WERI-Rb-1 (cell line): ENCODE measurements around the gene CDKAL1.

Experiments used
- DNase-seq: peaks from one replicate; pipeline ENCODE4 v3.0.0-alpha.2; 2020
- H3K27ac ChIP-seq: fragments of 250-450 bp; sonication (Bioruptor Pico); 2 replicates; pipeline ENCODE4 v1.5.1; 2020; ENCODE audit warnings: mild to moderate bottlenecking, moderate library complexity
- H3K27me3 ChIP-seq: fragments of 250-450 bp; sonication (Bioruptor Pico); 2 replicates; pipeline ENCODE4 v1.5.1; 2021; ENCODE audit warnings: mild to moderate bottlenecking, low read depth, moderate library complexity; ENCODE audit not compliant: insufficient read depth, severe bottlenecking
- H3K36me3 ChIP-seq: fragments of 250-450 bp; sonication (Bioruptor Pico); 2 replicates; pipeline ENCODE4 v1.5.1; 2020; ENCODE audit warnings: mild to moderate bottlenecking, moderate library complexity
- H3K4me3 ChIP-seq: 2 replicates; pipeline ENCODE4 v1.5.1; 2011; ENCODE audit warnings: low read depth, mild to moderate bottlenecking, control low read depth, low read length
- H3K9me3 ChIP-seq: fragments of 250-450 bp; sonication (Bioruptor Pico); 2 replicates; pipeline ENCODE4 v1.5.1; 2021; ENCODE audit warnings: mild to moderate bottlenecking, moderate library complexity; ENCODE audit not compliant: severe bottlenecking
- CTCF ChIP-seq: IDR thresholded peaks from 2 replicates; pipeline ENCODE4 v1.5.1; 2011; ENCODE audit warnings: low read depth, mild to moderate bottlenecking, control low read depth, inconsistent platforms, low read length

Gene CDKAL1

GRCh38 chr6:20630136-20630535 is 95.9 kb downstream of the CDKAL1 start:
- no peaks in the 10 kb centered on the region for H3K27me3 ChIP-seq
- peaks cover 3% of the 10 kb centered on the region; the same call in 1 of the 2 replicates for H3K36me3 ChIP-seq
- no peak for DNase-seq
- no peak for TF ChIP-seq CTCF
- H3K9me3 ChIP-seq, result no peaks in the 10 kb centered on the region
- no peak overlapping the region for H3K27ac ChIP-seq
- no peak overlapping the region for H3K4me3 ChIP-seq

DNA sequence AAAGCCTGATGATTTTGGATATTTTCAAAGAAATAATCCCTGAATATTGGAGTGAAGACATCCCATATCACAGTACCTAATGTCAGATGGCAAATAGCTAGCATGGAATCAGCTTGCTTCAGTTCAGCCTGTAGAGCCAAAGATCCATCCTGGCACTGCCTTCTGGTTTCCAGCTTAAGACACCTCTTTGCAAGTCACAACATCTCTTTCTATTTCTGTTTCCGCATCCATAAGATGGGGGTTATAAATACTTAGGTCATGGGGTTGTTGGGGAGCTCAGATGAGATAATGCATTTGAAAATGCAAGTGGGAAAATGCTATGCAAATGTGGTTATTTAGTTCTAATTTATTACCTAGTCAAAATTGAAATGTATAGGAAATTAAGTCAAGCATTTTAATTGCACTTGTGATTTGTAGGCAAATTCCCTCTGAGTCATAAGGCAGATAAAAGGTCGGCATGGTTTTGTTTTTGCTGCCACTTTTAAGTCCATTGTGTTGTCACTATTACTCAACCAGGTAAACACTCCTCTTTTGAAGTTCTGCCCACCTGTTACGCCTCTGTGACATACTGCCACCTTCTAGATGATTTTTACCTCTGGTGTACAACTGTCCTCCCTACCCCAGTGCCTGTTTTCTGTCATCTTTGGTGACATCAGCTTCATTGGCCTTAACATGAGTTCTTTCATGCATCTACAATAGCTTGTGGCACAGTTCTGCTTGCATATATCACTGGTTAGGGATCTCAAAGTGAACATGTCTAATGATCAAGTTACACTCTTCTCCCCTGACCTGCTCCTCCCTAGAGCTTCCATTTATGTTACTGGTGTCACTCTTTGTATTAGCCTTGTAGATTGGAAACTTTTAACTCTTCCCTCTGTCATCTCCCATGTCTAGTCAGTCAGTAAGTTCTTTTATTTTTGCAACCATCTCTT is 96.6 kb downstream of the CDKAL1 start:
- H3K9me3 ChIP-seq, result no peaks in the 10 kb centered on the region
- H3K4me3 ChIP-seq, result no peak overlapping the region
- no peak overlapping the region for H3K27ac ChIP-seq
- no peaks in the 10 kb centered on the region for H3K27me3 ChIP-seq
- H3K36me3 ChIP-seq, result peaks cover 3% of the 10 kb centered on the region; the same call in 1 of the 2 replicates
- DNase-seq, result no peak
- no peak for TF ChIP-seq CTCF

- H3K9me3 ChIP-seq, result no peaks in the 10 kb centered on the region
- no peak for TF ChIP-seq CTCF
- H3K27me3 ChIP-seq, result no peaks in the 10 kb centered on the region
- no peak for DNase-seq
- no peak overlapping the region for H3K4me3 ChIP-seq
- H3K27ac ChIP-seq, result no peak overlapping the region
- H3K36me3 ChIP-seq, result peaks cover 3% of the 10 kb centered on the region; the same call in 1 of the 2 replicates
These were observed 97.3 kb downstream of the CDKAL1 start for GRCh38 chr6:20631549-20631924.

DNA sequence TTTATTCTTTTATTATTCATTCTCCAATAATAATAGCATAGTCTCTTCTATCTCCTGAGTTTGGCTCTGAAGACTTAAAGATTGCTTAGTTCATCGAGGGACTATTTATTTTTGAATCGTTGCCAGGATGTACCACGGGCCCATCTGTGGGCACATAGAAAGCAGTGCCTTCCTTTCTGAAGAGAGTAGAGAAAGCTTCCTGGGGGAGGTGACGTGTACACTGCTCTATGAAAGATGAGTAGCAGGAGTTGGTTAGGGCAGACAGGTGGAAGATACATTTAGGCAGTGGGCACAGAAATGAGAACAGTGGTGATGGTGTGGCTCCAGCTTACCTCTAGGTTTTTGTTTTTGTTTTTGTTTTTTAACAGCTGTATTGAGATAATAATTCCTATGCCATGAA is 98.4 kb downstream of the CDKAL1 start:
- Histone ChIP-seq H3K9me3 (no peaks in the 10 kb centered on the region), H3K36me3 (peaks cover 3% of the 10 kb centered on the region; the same call in 1 of the 2 replicates), H3K27me3 (no peaks in the 10 kb centered on the region), H3K4me3 (no peak overlapping the region), H3K27ac (no peak overlapping the region)
- no peak for TF ChIP-seq CTCF
- DNase-seq, result no peak

- no peaks in the 10 kb centered on the region for H3K9me3 ChIP-seq
- no peak overlapping the region for H3K27ac ChIP-seq
- peaks cover 3% of the 10 kb centered on the region; the same call in 1 of the 2 replicates for H3K36me3 ChIP-seq
- H3K27me3 ChIP-seq, result no peaks in the 10 kb centered on the region
- no peak for DNase-seq
- no peak overlapping the region for H3K4me3 ChIP-seq
- TF ChIP-seq CTCF, result no peak
These were observed 99.5 kb downstream of the CDKAL1 start for GRCh38 chr6:20633566-20634340.
